T-helper 17 cell (primary cell): ENCODE data around the gene MEIKIN. TPM values are rescaled to one million over a fixed set of nuclear protein-coding genes. Genes with fewer than 3 reads are reported as not detected.
A peak's percentile ranks its signal among the peaks of the same experiment; 100 is the strongest.
"Not testable (repeated sequence)": the region's sequence is repeated elsewhere in the genome, so short reads cannot be mapped to it uniquely, and the experiment has no call there.

Experiments
- ATAC-seq: fragments of 150-1000 bp; cut with Tn5 transposase; 2 replicates; pipeline ENCODE4 v1.10.0; 2021; ENCODE audit warnings: mild to moderate bottlenecking, moderate library complexity
- DNase-seq, 3 donors: peaks; one replicate each; pipeline versions ENCODE4 v3.0.0 to v3.0.0-alpha.2; 2020 to 2021
- H3K9me3 ChIP-seq: one replicate; pipeline ENCODE4 v1.7.0; 2013; ENCODE audit warnings: low read length, mild to moderate bottlenecking; ENCODE audit not compliant: control insufficient read depth, poor library complexity, severe bottlenecking
- H3K27ac Mint-ChIP-seq: one replicate; pipeline ENCODE4 v1.8.0; 2022; ENCODE audit warnings: mild to moderate bottlenecking, moderate library complexity, mixed read lengths
- H3K27me3 Mint-ChIP-seq: one replicate; pipeline ENCODE4 v1.8.0; 2022; ENCODE audit warnings: mixed read lengths
- H3K36me3 Mint-ChIP-seq: one replicate; pipeline ENCODE4 v1.8.0; 2022; ENCODE audit warnings: low read depth, mixed read lengths
- H3K4me1 Mint-ChIP-seq: one replicate; pipeline ENCODE4 v1.8.0; 2022; ENCODE audit warnings: mild to moderate bottlenecking, mixed read lengths
- H3K4me3 Mint-ChIP-seq: one replicate; pipeline ENCODE4 v1.8.0; 2022; ENCODE audit warnings: mild to moderate bottlenecking, moderate library complexity, mixed read lengths
- total RNA-seq, 4 donors: library from RNA in 2 of 4; stranded (reverse) in 2 of 4; gene quantifications; one replicate each; pipeline ENCODE4 v1.2.3 and lab custom pipeline; 2022 to 2026

MEIKIN gene
- total RNA-seq, 2 donors from 2014 or later, result 0.77 to 1.5 TPM

GRCh38 chr5:131783357-131783756 lies 162.1 kb downstream of the MEIKIN start:
- no peak overlapping the region for H3K4me3 Mint-ChIP-seq
- DNase-seq (no peak), ATAC-seq (no peak)
- H3K9me3 ChIP-seq, result no peaks in the 10 kb centered on the region
- peaks cover 31% of the 10 kb centered on the region for H3K4me1 Mint-ChIP-seq
- no peaks in the 10 kb centered on the region for H3K27me3 Mint-ChIP-seq
- no peak overlapping the region for H3K27ac Mint-ChIP-seq
- H3K36me3 Mint-ChIP-seq, result peaks cover 2% of the 10 kb centered on the region

DNA sequence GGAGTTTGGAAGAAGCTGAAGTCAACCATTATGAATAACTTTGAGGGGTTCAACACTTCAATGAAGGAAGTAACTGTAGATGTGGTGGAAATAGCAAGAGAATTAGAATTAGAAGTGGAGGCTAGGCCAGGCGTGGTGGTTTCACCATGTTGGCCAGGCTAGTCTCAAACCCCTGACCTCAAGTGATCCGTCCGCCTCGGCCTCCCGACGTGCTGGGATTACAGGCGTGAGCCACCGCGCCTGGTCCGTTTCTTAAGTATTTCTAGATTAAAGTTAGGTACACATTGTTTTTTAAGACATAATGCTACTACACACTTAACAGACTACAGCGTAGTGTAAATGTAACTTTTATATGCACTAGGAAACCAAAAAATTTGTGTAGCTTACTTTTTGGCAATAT lies 162.7 kb downstream of the MEIKIN start:
- DNase-seq (no peak), ATAC-seq (no peak)
- Mint-ChIP-seq H3K27me3 (no peaks in the 10 kb centered on the region), H3K4me1 (peaks cover 31% of the 10 kb centered on the region), H3K4me3 (no peak overlapping the region), H3K36me3 (peaks cover 2% of the 10 kb centered on the region), H3K27ac (no peak overlapping the region)
- H3K9me3 ChIP-seq, result no peaks in the 10 kb centered on the region

GRCh38 chr5:131778141-131778540 lies 167.3 kb downstream of the MEIKIN start:
- H3K27me3 Mint-ChIP-seq, H3K36me3 Mint-ChIP-seq, ATAC-seq, H3K4me3 Mint-ChIP-seq, H3K9me3 ChIP-seq, DNase-seq, H3K27ac Mint-ChIP-seq: not testable (repeated sequence)
- H3K4me1 Mint-ChIP-seq, result peaks cover 20% of the 10 kb centered on the region

- Mint-ChIP-seq H3K4me3 (no peak overlapping the region), H3K27me3 (no peaks in the 10 kb centered on the region), H3K27ac (no peak overlapping the region), H3K36me3 (no peaks in the 10 kb centered on the region), H3K4me1 (peaks cover 17% of the 10 kb centered on the region)
- no peaks in the 10 kb centered on the region for H3K9me3 ChIP-seq
- no peak for ATAC-seq
- no peak for DNase-seq
These were observed 169.0 kb downstream of the MEIKIN start for GRCh38 chr5:131776450-131776849.

GRCh38 chr5:131774652-131775367 lies 170.7 kb downstream of the MEIKIN start:
- H3K27me3 Mint-ChIP-seq, result no peaks in the 10 kb centered on the region
- no peak for ATAC-seq

GRCh38 chr5:131773805-131774204 lies 171.7 kb downstream of the MEIKIN start:
- no peaks in the 10 kb centered on the region for H3K27me3 Mint-ChIP-seq
- peaks cover 26% of the 10 kb centered on the region for H3K4me1 Mint-ChIP-seq
- no peak for DNase-seq
- no peak overlapping the region for H3K4me3 Mint-ChIP-seq
- no peaks in the 10 kb centered on the region for H3K9me3 ChIP-seq
- no peak for ATAC-seq
- no peak overlapping the region for H3K27ac Mint-ChIP-seq
- no peaks in the 10 kb centered on the region for H3K36me3 Mint-ChIP-seq

More at GRCh38 chr5:131774652-131775367, 170.7 kb downstream of the MEIKIN start:
- H3K9me3 ChIP-seq, result no peaks in the 10 kb centered on the region
- DNase-seq, result no peak
- H3K36me3 Mint-ChIP-seq, result no peaks in the 10 kb centered on the region
- peaks cover 18% of the 10 kb centered on the region for H3K4me1 Mint-ChIP-seq
- no peak overlapping the region for H3K4me3 Mint-ChIP-seq
- no peak overlapping the region for H3K27ac Mint-ChIP-seq

DNA sequence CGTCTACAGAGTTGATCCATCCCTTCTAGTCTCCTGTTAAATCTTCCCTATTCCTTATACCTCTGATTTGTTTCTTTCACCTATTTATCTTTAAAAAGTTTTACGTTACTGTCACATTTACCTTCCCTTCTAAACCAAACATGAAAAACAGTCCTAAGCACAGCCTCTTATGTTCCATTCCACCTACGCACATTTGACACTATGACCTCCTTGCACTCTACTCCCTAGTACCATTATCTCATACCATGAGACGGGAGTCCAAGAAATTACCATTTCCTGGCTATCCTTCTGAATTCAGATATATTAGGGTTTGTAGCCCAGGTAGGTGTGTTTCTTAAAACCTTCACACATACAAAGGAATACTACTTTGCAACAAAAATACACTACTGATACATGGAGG lies 173.8 kb downstream of the MEIKIN start:
- Mint-ChIP-seq H3K27me3 (no peaks in the 10 kb centered on the region), H3K36me3 (peaks cover 2% of the 10 kb centered on the region), H3K4me3 (no peak overlapping the region), H3K4me1 (peaks cover 24% of the 10 kb centered on the region), H3K27ac (no peak overlapping the region)
- no peak for DNase-seq
- no peak for ATAC-seq
- no peaks in the 10 kb centered on the region for H3K9me3 ChIP-seq

DNA sequence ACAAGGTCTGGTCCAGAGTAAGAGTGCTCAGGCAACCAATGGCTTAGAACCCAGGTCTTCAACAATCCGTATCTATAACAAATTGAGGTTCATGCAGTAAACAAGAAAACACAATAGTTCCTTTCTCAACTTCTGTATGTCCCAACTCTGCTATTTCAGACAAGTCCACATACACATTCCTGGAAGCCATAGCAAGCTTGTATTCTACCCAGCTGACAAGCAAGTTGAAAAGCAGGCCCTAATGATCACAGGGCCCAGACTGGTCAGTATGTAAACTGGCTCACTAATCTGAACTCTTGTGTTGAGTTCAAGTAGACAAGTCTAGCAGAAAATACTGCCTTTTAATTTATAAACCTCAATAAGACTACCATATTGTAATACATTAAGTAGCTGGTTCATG lies 175.5 kb downstream of the MEIKIN start:
- H3K9me3 ChIP-seq, result no peaks in the 10 kb centered on the region
- Mint-ChIP-seq H3K4me1 (peaks cover 33% of the 10 kb centered on the region), H3K36me3 (peaks cover 2% of the 10 kb centered on the region), H3K4me3 (no peak overlapping the region), H3K27me3 (no peaks in the 10 kb centered on the region), H3K27ac (peak overlapping the region; percentile 57)
- DNase-seq (no peak), ATAC-seq (no peak)

GRCh38 chr5:131769336-131769735 lies 176.1 kb downstream of the MEIKIN start:
- DNase-seq, result no peak
- peaks cover 2% of the 10 kb centered on the region for H3K36me3 Mint-ChIP-seq
- peaks cover 3% of the 10 kb centered on the region for H3K9me3 ChIP-seq
- H3K4me3 Mint-ChIP-seq, result no peak overlapping the region
- no peak overlapping the region for H3K27ac Mint-ChIP-seq
- H3K4me1 Mint-ChIP-seq, result peaks cover 31% of the 10 kb centered on the region
- H3K27me3 Mint-ChIP-seq, result no peaks in the 10 kb centered on the region
- ATAC-seq, result no peak

GRCh38 chr5:131767891-131768290 lies 177.6 kb downstream of the MEIKIN start:
- no peak for DNase-seq
- no peak overlapping the region for H3K4me3 Mint-ChIP-seq
- no peak overlapping the region for H3K27ac Mint-ChIP-seq
- peaks cover 3% of the 10 kb centered on the region for H3K9me3 ChIP-seq
- H3K36me3 Mint-ChIP-seq, result peaks cover 2% of the 10 kb centered on the region
- no peaks in the 10 kb centered on the region for H3K27me3 Mint-ChIP-seq
- H3K4me1 Mint-ChIP-seq, result peaks cover 29% of the 10 kb centered on the region
- ATAC-seq, result no peak

GRCh38 chr5:131766689-131767088 lies 178.8 kb downstream of the MEIKIN start:
- ATAC-seq (no peak), DNase-seq (no peak)
- H3K9me3 ChIP-seq, result peaks cover 3% of the 10 kb centered on the region
- no peaks in the 10 kb centered on the region for H3K27me3 Mint-ChIP-seq
- H3K36me3 Mint-ChIP-seq, result peaks cover 2% of the 10 kb centered on the region
- H3K4me3 Mint-ChIP-seq, result no peak overlapping the region
- peaks cover 34% of the 10 kb centered on the region for H3K4me1 Mint-ChIP-seq
- no peak overlapping the region for H3K27ac Mint-ChIP-seq

DNA sequence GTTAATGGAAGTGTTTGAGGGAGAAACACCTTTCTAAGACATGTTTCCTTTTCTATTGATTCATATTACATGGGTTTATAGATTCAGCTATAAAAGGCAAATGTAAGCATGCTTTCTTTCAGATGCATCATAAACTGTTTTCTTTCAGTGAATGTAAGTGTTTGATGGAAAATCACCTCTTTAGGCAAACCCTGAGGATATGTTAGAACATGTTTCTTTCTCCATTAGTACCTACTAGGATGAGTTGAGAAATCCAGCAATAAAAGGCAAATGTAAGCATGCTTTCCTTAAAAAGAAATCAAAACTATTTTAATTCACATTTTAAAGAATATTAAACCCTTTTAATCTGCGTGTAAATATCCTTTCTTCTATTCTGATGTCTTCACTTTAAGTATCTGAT lies 180.2 kb downstream of the MEIKIN start:
- Mint-ChIP-seq H3K4me1 (peaks cover 36% of the 10 kb centered on the region), H3K27me3 (no peaks in the 10 kb centered on the region), H3K4me3 (no peak overlapping the region), H3K36me3 (peaks cover 2% of the 10 kb centered on the region), H3K27ac (no peak overlapping the region)
- DNase-seq (no peak), ATAC-seq (no peak)
- H3K9me3 ChIP-seq, result peaks cover 3% of the 10 kb centered on the region

DNA sequence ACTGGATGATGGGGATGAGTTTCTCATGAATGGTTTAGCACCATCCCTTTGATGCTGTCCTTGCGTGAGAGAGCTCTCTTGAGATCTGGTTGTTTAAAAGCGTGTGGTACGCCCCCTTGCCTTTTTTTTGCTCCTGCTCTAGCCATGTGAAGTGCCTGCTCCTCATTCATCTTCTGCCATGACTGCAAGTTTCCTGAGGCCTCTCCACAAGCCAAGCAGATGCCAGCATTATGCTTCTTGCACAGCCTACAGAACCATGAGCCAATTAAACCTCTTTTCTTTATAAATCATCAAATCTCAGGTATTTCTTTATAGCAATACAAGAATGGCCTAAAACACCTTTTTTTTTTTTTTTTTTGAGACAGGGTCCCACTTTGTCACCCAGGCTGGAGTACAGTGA lies 181.5 kb downstream of the MEIKIN start:
- DNase-seq (no peak), ATAC-seq (no peak)
- Mint-ChIP-seq H3K4me3 (no peak overlapping the region), H3K27ac (no peak overlapping the region), H3K27me3 (no peaks in the 10 kb centered on the region), H3K4me1 (peaks cover 31% of the 10 kb centered on the region), H3K36me3 (peaks cover 2% of the 10 kb centered on the region)
- H3K9me3 ChIP-seq, result peaks cover 3% of the 10 kb centered on the region

DNA sequence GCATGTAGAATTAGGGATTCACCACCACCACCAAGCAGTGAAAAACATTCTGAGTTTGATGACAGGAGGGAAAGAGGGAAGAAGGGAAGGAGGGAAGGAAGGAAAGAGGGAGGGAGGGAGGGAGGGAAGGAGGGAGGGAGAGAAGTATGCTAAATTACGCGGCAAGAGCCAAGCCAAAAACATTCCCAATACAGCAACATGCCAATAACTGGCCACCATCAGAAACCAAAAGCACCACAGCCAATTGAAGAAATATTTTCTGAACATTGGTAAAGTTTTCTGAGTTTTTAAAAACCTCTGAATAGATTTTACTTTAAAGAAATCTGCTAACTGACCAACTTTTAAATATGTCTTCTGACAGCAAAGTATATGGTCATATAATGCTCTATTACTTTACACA lies 184.7 kb downstream of the MEIKIN start:
- Mint-ChIP-seq H3K36me3 (no peaks in the 10 kb centered on the region), H3K27ac (no peak overlapping the region), H3K27me3 (no peaks in the 10 kb centered on the region), H3K4me3 (no peak overlapping the region), H3K4me1 (peaks cover 27% of the 10 kb centered on the region)
- DNase-seq (no peak), ATAC-seq (no peak)
- peaks cover 3% of the 10 kb centered on the region for H3K9me3 ChIP-seq
